K562 (cell line): ENCODE measurements around the gene FAM107B. TPM values are rescaled to one million over a fixed set of nuclear protein-coding genes. Genes with fewer than 3 reads are reported as not detected.

ENCODE experiments used
- ATAC-seq: fragments of 200-7000 bp; cut with Tn5 transposase; 3 replicates; pipeline ENCODE4 v1.9.1; 2020; ENCODE audit warnings: moderate library complexity
- BruUV-seq: library from RNA; stranded (reverse); fragments of 400-500 nt; replicated peaks from 2 replicates; lab custom pipeline; 2021; lab: Mats Ljungman, UMichigan
- CTCF ChIA-PET: fragments of 300-600 bp; formaldehyde crosslinking; extraction: SDS; loops from one replicate; lab custom pipeline; 2021; ENCODE audit warnings: low intra/inter-chr PET ratio; lab: Yijun Ruan, JAX
- POLR2A ChIA-PET: fragments of 300-600, 350-650 bp; sonication (Branson Sonifier 250); formaldehyde crosslinking; extraction: SDS; loops from one replicate; lab custom pipeline; 2021; ENCODE audit warnings: antibody characterized with exemption, inconsistent platforms; lab: Yijun Ruan, JAX
- DNase-seq, 4 experiments: peaks; one replicate each; pipeline versions ENCODE4 v3.0.0 to v3.0.0-alpha.2; 2011 to 2018; ENCODE audit warnings: low spot score in 3 of 4, mixed read lengths in 3 of 4; ENCODE audit errors: extremely low read depth in 1 of 4
- FAIRE-seq: peaks from 2 replicates; lab custom pipeline; 2011; peaks lifted over from hg19 to GRCh38; lab: Jason Lieb, UNC
- H2AFZ ChIP-seq: 2 replicates; pipeline ENCODE4 v1.6.0; 2011; ENCODE audit warnings: low read depth, low read length, control low read depth, inconsistent platforms
- H3K27ac ChIP-seq: fragments of 200-600 bp; 3 replicates; pipeline ENCODE4 v1.8.0; 2011; ENCODE audit warnings: low read depth, mild to moderate bottlenecking, control low read depth, inconsistent platforms, low read length, moderate library complexity, mixed read lengths; ENCODE audit errors: extremely low read depth
- H3K27me3 ChIP-seq, 2 experiments: fragments of 300-600 bp in 1 of 2; 2 replicates in 1 of 2; 3 replicates in 1 of 2; pipeline versions ENCODE4 v1.6.0 to v1.8.0; 2011; ENCODE audit warnings: inconsistent platforms in 2 of 2, low read length in 2 of 2, mild to moderate bottlenecking in 1 of 2, mixed read lengths in 1 of 2, moderate library complexity in 1 of 2; ENCODE audit not compliant: control insufficient read depth in 2 of 2, insufficient read depth in 2 of 2
- H3K36me3 ChIP-seq: fragments of 300-600 bp; 3 replicates; pipeline ENCODE4 v1.8.0; 2011; ENCODE audit warnings: mild to moderate bottlenecking, low read length, inconsistent platforms; ENCODE audit not compliant: control insufficient read depth, insufficient read depth
- H3K4me1 ChIP-seq, 2 experiments: fragments of 200-600 bp in 1 of 2; replicated peaks in 1 of 2; 2 replicates in 1 of 2; 3 replicates in 1 of 2; pipeline versions ENCODE4 v1.5.1 to v1.8.0; 2011; ENCODE audit warnings: inconsistent platforms in 2 of 2, low read length in 2 of 2, mild to moderate bottlenecking in 1 of 2, mixed read lengths in 1 of 2, moderate library complexity in 1 of 2; ENCODE audit not compliant: control insufficient read depth in 2 of 2, insufficient read depth in 2 of 2
- H3K4me2 ChIP-seq: 2 replicates; pipeline ENCODE4 v1.6.1; 2011; ENCODE audit warnings: low read length, control low read depth, inconsistent platforms, mixed read lengths; ENCODE audit not compliant: insufficient read depth
- H3K4me3 ChIP-seq: fragments of 200-600 bp; sonication (generic), shearing (Covaris generic); 2 replicates; pipeline ENCODE4 v1.5.1; 2016; ENCODE audit warnings: control low read depth, inconsistent platforms
- H3K79me2 ChIP-seq: fragments of 200-600 bp; 3 replicates; pipeline ENCODE4 v1.8.0; 2011; ENCODE audit warnings: low read length, inconsistent platforms; ENCODE audit not compliant: control insufficient read depth, insufficient read depth
- H3K9ac ChIP-seq, 2 experiments: 2 replicates each; pipeline versions ENCODE4 v1.6.0 to v1.6.1; 2011; ENCODE audit warnings: low read depth in 2 of 2, low read length in 2 of 2, control low read depth in 1 of 2, inconsistent platforms in 1 of 2, mild to moderate bottlenecking in 1 of 2, mixed read lengths in 1 of 2; ENCODE audit not compliant: insufficient read depth in 1 of 2
- H3K9me1 ChIP-seq: one replicate; pipeline ENCODE4 v1.6.0; 2011; ENCODE audit warnings: inconsistent platforms, mild to moderate bottlenecking, low read length, moderate library complexity; ENCODE audit not compliant: control insufficient read depth, insufficient read depth
- H3K9me3 ChIP-seq: replicated peaks from 2 replicates; pipeline ENCODE4 v1.5.1; 2011; ENCODE audit warnings: low read depth, low read length, inconsistent platforms; ENCODE audit not compliant: control insufficient read depth, insufficient read depth
- H4K20me1 ChIP-seq: replicated peaks from 2 replicates; pipeline ENCODE4 v1.6.1; 2011; ENCODE audit warnings: low read length, inconsistent platforms, mixed read lengths; ENCODE audit not compliant: control insufficient read depth, insufficient read depth
- AFF1 ChIP-seq, 2 experiments: fragments of 450-650 bp; IDR thresholded peaks; 2 replicates each; pipeline ENCODE4 v1.6.1; 2018; ENCODE audit warnings: mild to moderate bottlenecking in 2 of 2, low read depth in 1 of 2; ENCODE audit not compliant: partially characterized antibody in 2 of 2
- BHLHE40 ChIP-seq: IDR thresholded peaks from 2 replicates; pipeline ENCODE4 v1.6.1; 2011; ENCODE audit warnings: low read length, improper control_type of control experiment
- ESRRA ChIP-seq: fragments of 450-650 bp; IDR thresholded peaks from 2 replicates; pipeline ENCODE4 v1.6.1; 2014; ENCODE audit warnings: low read depth, mild to moderate bottlenecking, moderate library complexity, borderline replicate concordance
- FOXO4 ChIP-seq: fragments of 450-650 bp; formaldehyde crosslinking; IDR thresholded peaks from 2 replicates; pipeline ENCODE4 v1.4.0; 2020; ENCODE audit warnings: mild to moderate bottlenecking, moderate library complexity
- GTF2F1 ChIP-seq: IDR thresholded peaks from 2 replicates; pipeline ENCODE4 v1.6.1; 2011; ENCODE audit warnings: low read depth, low read length, improper control_type of control experiment
- MITF ChIP-seq: IDR thresholded peaks from 2 replicates; pipeline ENCODE4 v1.6.1; 2014; ENCODE audit warnings: antibody characterized with exemption
- MLX ChIP-seq, 2 experiments: fragments of 450-650 bp in 1 of 2; sonication (generic) in 1 of 2; formaldehyde crosslinking; conservative IDR thresholded peaks; 2 replicates each; pipeline versions ENCODE4 v1.4.0 to v1.8.1; 2020 to 2022; ENCODE audit warnings: mild to moderate bottlenecking in 1 of 2, missing genetic modification reagents in 1 of 2
- RFX5 ChIP-seq: IDR thresholded peaks from 2 replicates; pipeline ENCODE4 v1.6.1; 2011; ENCODE audit warnings: low read depth, mild to moderate bottlenecking, improper control_type of control experiment, low read length
- RNF2 ChIP-seq: sonication (generic); IDR thresholded peaks from 2 replicates; pipeline ENCODE4 v1.6.1; 2016
- SIRT6 ChIP-seq: IDR thresholded peaks from one replicate; pipeline ENCODE4 v1.6.1; 2012; ENCODE audit warnings: low read depth, mild to moderate bottlenecking, control low read depth, inconsistent platforms, low read length, moderate library complexity
- SRSF3 ChIP-seq: fragments of 200-400 bp; formaldehyde crosslinking; IDR thresholded peaks from 2 replicates; pipeline ENCODE4 v1.6.1; 2016; ENCODE audit warnings: mild to moderate bottlenecking, low read length, moderate library complexity; ENCODE audit not compliant: insufficient read depth
- TEAD2 ChIP-seq: fragments of 450-650 bp; IDR thresholded peaks from 2 replicates; pipeline ENCODE4 v1.6.1; 2016; ENCODE audit warnings: missing genetic modification characterization, control low read depth, missing compliant biosample characterization
- XRCC3 ChIP-seq: fragments of 450-650 bp; IDR thresholded peaks from 2 replicates; pipeline ENCODE4 v1.6.1; 2017; ENCODE audit warnings: mild to moderate bottlenecking, moderate library complexity
- ZNF224 ChIP-seq: sonication (generic); formaldehyde crosslinking; IDR thresholded peaks from 2 replicates; pipeline ENCODE4 v1.8.0; 2022; ENCODE audit warnings: mild to moderate bottlenecking, missing genetic modification reagents
- ZNF23 ChIP-seq: fragments of 250-450 bp; sonication (Bioruptor Pico); IDR thresholded peaks from 2 replicates; pipeline ENCODE4 v1.4.0; 2020; ENCODE audit warnings: mild to moderate bottlenecking
- ZNF24 ChIP-seq: fragments of 450-650 bp; IDR thresholded peaks from 2 replicates; pipeline ENCODE4 v1.6.1; 2016
- ZNF76 ChIP-seq: fragments of 250-450 bp; sonication (Bioruptor Pico); IDR thresholded peaks from 2 replicates; pipeline ENCODE4 v1.4.0; 2020; ENCODE audit warnings: mild to moderate bottlenecking, moderate library complexity, borderline replicate concordance
- WGBS: fragments of 100-300 bp; shearing (Covaris generic); methylation state at CpG from one replicate; pipeline ENCODE4 v1.1.6; 2016; ENCODE audit warnings: low coverage, mixed read lengths; ENCODE audit not compliant: insufficient coverage; ENCODE audit errors: missing lambda C conversion rate; 5-methylcytosine and 5-hydroxymethylcytosine counted together
- in situ Hi-C: fragments of 300-500 bp; cut with MboI; formaldehyde crosslinking; loops from 4 replicates; pipeline ENCODE4 v1.15.0; 2018; ENCODE audit warnings: inconsistent platforms, mixed read lengths
- intact Hi-C: fragments of 100-400 bp; cut with micrococcal nuclease; formaldehyde crosslinking; loops from 2 replicates; pipeline ENCODE4 v1.14.2; 2022
- polyA plus RNA-seq, 8 experiments: library from polyadenylated mRNA; depleted of rRNA in 4 of 8; stranded (reverse) in 5 of 8; unstranded in 3 of 8; fragments of >200 nt; fragmentation: Nextera tagmentation in 2 of 8; fragmentation: Illumina TruSeq in 1 of 8; extraction: Ambion mirVana in 2 of 8; extraction: Trizol in 1 of 8; gene quantifications; 2 replicates each; pipeline versions ENCODE4 v1.2.1 to v1.2.3, GENCODE V29; 2011 to 2014; ENCODE audit warnings: inconsistent platforms in 1 of 8, missing spikeins in 1 of 8
- total RNA-seq, 7 experiments: library from RNA; depleted of rRNA in 6 of 7; stranded (reverse); fragments of >200 nt in 6 of 7; fragmentation: Illumina TruSeq in 2 of 7; extraction: Trizol in 2 of 7; gene quantifications; 2 replicates each; pipeline versions ENCODE4 v1.2.1 to v1.2.3, GENCODE V29; 2011 to 2021; ENCODE audit warnings: low replicate concordance in 1 of 7

Gene FAM107B
- total and polyA plus RNA-seq, 9 of the 15 experiments (the other 6 are each of a cell fraction or from before 2014, with no cell fraction given): 0.40 to 2.8 (median 1.4) TPM

- H3K27me3 ChIP-seq: peaks cover 11 to 12% of the 10 kb centered on the region in 2 experiments
- 0% methylated on average over 3 of the region's 3 CpGs for WGBS
- no peaks in the 10 kb centered on the region for H3K9me1 ChIP-seq
- POLR2A ChIA-PET: interaction anchor here (0.5 kb wide), 1 partner anchor 417 kb away, joined by 3 read pairs; no protein-coding TSS in a partner anchor
- ATAC-seq (no peak), DNase-seq (no peak), FAIRE-seq (no peak)
- H3K27ac ChIP-seq: no peak overlapping the region
- no peaks in the 10 kb centered on the region for H3K36me3 ChIP-seq
- H3K4me2 ChIP-seq: no peak overlapping the region
- no peak overlapping the region for H2AFZ ChIP-seq
- H3K4me3 ChIP-seq: no peak overlapping the region
- BruUV-seq: no TSS peak
- H3K4me1 ChIP-seq: no peaks in the 10 kb centered on the region
- in situ Hi-C loops (no loop called here), intact Hi-C loops (no loop called here)
- no peaks in the 10 kb centered on the region for H4K20me1 ChIP-seq
- no peak overlapping the region for H3K9ac ChIP-seq
- H3K9me3 ChIP-seq: no peaks in the 10 kb centered on the region
- CTCF ChIA-PET: interaction anchor here (0.6 kb wide), 1 partner anchor 40 kb away, joined by 3 read pairs; no protein-coding TSS in a partner anchor
- no peaks in the 10 kb centered on the region for H3K79me2 ChIP-seq
- TF ChIP-seq RFX5 (no peak), ZNF23 (CRISPR knock-in tag) (no peak), ZNF24 (no peak), MLX (CRISPR knock-in tag; conservative IDR thresholded peaks at IDR 0.05) (no peak), ZNF76 (CRISPR knock-in tag) (no peak), FOXO4 (CRISPR knock-in tag) (no peak), XRCC3 (no peak), MITF (no peak), ESRRA (no peak), SIRT6 (no peak), TEAD2 (no peak), BHLHE40 (no peak), AFF1 (IDR thresholded peaks at IDR 0.05; ENCODE audit: low read depth in 1 of 2, partially characterized antibody in 2 of 2) (no peak), GTF2F1 (no peak), ZNF224 (CRISPR knock-in tag) (no peak), SRSF3 (no peak), RNF2 (no peak)
These were observed 180.9 kb downstream of the FAM107B start for GRCh38 chr10:14593806-14594205.
